Fibroblast of lung (primary cell): Measurements from ENCODE around the gene VAV1.
"Not testable (repeated sequence)": the region's sequence is repeated elsewhere in the genome, so short reads cannot be mapped to it uniquely, and the experiment has no call there.

ENCODE experiments used
- EZH2 ChIP-seq: IDR thresholded peaks from 2 replicates; pipeline ENCODE4 v1.5.1; 2012; ENCODE audit warnings: low read length, control low read depth, mild to moderate bottlenecking; ENCODE audit errors: missing control alignments
- TF ChIP-seq, protein P1 (sequence below), 2 donors: IDR thresholded peaks in 1 of 2; conservative IDR thresholded peaks in 1 of 2; 1 replicate in 1 of 2; 2 replicates in 1 of 2; pipeline ENCODE4 v1.5.1; 2011 to 2012; ENCODE audit warnings: low read length in 2 of 2, control low read depth in 1 of 2, inconsistent platforms in 1 of 2, low read depth in 1 of 2, mild to moderate bottlenecking in 1 of 2

DNA sequence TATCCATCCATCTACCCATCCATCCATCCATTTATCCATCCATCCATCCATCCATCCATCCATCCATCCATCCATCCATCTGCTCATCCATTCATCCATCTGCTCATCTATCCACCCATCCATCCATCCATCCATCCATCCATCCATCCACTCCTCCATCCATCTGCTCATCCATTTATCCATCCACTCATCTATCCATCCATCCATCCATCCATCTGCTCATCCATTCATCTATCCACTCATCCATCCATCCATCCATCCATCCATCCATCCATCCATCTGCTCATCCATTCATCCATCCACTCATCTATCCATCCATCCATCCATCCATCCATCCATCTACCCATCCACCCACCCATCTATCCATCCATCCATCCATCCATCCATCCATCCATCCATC lies 3.5 kb downstream of the VAV1 start:
- TF ChIP-seq, protein P1, sequence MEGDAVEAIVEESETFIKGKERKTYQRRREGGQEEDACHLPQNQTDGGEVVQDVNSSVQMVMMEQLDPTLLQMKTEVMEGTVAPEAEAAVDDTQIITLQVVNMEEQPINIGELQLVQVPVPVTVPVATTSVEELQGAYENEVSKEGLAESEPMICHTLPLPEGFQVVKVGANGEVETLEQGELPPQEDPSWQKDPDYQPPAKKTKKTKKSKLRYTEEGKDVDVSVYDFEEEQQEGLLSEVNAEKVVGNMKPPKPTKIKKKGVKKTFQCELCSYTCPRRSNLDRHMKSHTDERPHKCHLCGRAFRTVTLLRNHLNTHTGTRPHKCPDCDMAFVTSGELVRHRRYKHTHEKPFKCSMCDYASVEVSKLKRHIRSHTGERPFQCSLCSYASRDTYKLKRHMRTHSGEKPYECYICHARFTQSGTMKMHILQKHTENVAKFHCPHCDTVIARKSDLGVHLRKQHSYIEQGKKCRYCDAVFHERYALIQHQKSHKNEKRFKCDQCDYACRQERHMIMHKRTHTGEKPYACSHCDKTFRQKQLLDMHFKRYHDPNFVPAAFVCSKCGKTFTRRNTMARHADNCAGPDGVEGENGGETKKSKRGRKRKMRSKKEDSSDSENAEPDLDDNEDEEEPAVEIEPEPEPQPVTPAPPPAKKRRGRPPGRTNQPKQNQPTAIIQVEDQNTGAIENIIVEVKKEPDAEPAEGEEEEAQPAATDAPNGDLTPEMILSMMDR (conservative IDR thresholded peaks at IDR 0.05 in 1 of 2, IDR thresholded peaks at IDR 0.05 in 1 of 2; ENCODE audit: low read depth in 1 of 2, low read length in 2 of 2): not testable (repeated sequence)
- TF ChIP-seq EZH2: not testable (repeated sequence)
